ENCODE measurements around the gene PCSK5.

- TF ChIP-seq CTCF (IDR thresholded peaks at IDR 0.05) = no peak
- TF ChIP-seq POLR2A (IDR thresholded peaks at IDR 0.05) = no peak
Measured at GRCh38 chr9:76115396-76115795, 224.9 kb downstream of the PCSK5 start.

Data from right lobe of liver (tissue), 4 donors.